ENCODE data around the gene EP400. TPM values are rescaled to one million over a fixed set of nuclear protein-coding genes. Genes with fewer than 3 reads are reported as not detected.

EP400 gene
- total and polyA plus RNA-seq, 2 of the 4 experiments (the other 2 are of a cell fraction) = 4.3 to 11.4 TPM

DNA sequence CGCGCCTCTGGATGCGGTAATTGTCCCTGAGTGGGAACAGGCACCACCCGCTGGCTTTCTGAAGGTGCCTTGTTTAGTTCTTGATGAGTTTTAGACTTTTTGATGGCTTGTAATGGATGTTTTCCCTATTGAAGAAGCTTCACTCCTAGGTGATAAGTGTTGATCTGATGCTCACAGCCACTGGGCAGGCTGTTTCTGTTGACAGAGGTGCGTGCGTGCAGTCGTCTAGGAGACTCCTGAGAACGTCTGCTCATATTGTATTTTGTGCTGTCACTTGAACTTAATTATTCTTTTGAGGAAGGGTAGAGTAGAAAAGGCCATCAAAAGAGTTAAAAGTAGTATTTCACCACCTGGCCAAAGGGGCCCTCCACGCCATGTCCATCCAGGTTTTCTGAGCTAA lies 70.5 kb downstream of the EP400 start:
- no peak overlapping the region for H3K18ac ChIP-seq (ENCODE audit: low read depth, low read length)
- POLR2A ChIA-PET (ENCODE audit: unreplicated experiment) = interaction anchor here (0.6 kb wide), 1 partner anchor 18 kb away, joined by 3 read pairs; no protein-coding TSS in a partner anchor
- H2BK15ac ChIP-seq (ENCODE audit: low read depth, low read length) = no peak overlapping the region
- no TSS peak for BruUV-seq (replicated peaks)
- peaks cover 68% of the 10 kb centered on the region for H3K36me3 ChIP-seq (ENCODE audit: control insufficient read depth, insufficient read depth, low read length)
- H4K8ac ChIP-seq (ENCODE audit: low read depth in 2 of 2, low read length in 2 of 2) = no peak overlapping the region
- H3K56ac ChIP-seq (ENCODE audit: extremely low read depth, insufficient read depth, low read length) = no peak overlapping the region
- no peak overlapping the region for H2AK9ac ChIP-seq (replicated peaks; ENCODE audit: low read depth, low read length, poor library complexity)
- WGBS, 2 experiments (ENCODE audit: extremely low coverage in 2 of 2, insufficient read length in 1 of 2) = no CpG with 5 or more reads among the region's 9 CpGs
- H3K4me2 ChIP-seq (ENCODE audit: low read depth, low read length) = no peak overlapping the region
- no peak overlapping the region for H4K91ac ChIP-seq (ENCODE audit: insufficient read depth, low read depth, low read length)
- no peak overlapping the region for H3K4me3 ChIP-seq (ENCODE audit: insufficient read depth, low read depth, low read length)
- no peak overlapping the region for H3K4ac ChIP-seq (ENCODE audit: low read depth, low read length)
- TF ChIP-seq MAZ (IDR thresholded peaks at IDR 0.05; ENCODE audit: borderline replicate concordance, low read depth, low read length) (no peak), RAD21 (IDR thresholded peaks at IDR 0.05; ENCODE audit: low read length) (no peak), CEBPB (IDR thresholded peaks at IDR 0.05; ENCODE audit: low read depth, low read length) (no peak), RFX5 (IDR thresholded peaks at IDR 0.05; ENCODE audit: low read depth, low read length) (no peak), RCOR1 (IDR thresholded peaks at IDR 0.05; ENCODE audit: insufficient replicate concordance, low read length) (no peak), CHD1 (IDR thresholded peaks at IDR 0.05; ENCODE audit: low read depth, low read length) (no peak), MAFK (IDR thresholded peaks at IDR 0.05; ENCODE audit: low read depth, low read length) (no peak), POLR2A (IDR thresholded peaks at IDR 0.05; ENCODE audit: low read depth, low read length) (no peak), BHLHE40 (IDR thresholded peaks at IDR 0.05; ENCODE audit: low read depth, low read length) (no peak), SMC3 (IDR thresholded peaks at IDR 0.05; ENCODE audit: low read depth, low read length) (no peak), FOS (IDR thresholded peaks at IDR 0.05; ENCODE audit: low read depth, low read length) (no peak), NFE2L2 (IDR thresholded peaks at IDR 0.05; ENCODE audit: low read depth, low read length) (no peak), MXI1 (IDR thresholded peaks at IDR 0.05; ENCODE audit: borderline replicate concordance, low read depth, low read length) (no peak)
- TF ChIP-seq, protein P1, sequence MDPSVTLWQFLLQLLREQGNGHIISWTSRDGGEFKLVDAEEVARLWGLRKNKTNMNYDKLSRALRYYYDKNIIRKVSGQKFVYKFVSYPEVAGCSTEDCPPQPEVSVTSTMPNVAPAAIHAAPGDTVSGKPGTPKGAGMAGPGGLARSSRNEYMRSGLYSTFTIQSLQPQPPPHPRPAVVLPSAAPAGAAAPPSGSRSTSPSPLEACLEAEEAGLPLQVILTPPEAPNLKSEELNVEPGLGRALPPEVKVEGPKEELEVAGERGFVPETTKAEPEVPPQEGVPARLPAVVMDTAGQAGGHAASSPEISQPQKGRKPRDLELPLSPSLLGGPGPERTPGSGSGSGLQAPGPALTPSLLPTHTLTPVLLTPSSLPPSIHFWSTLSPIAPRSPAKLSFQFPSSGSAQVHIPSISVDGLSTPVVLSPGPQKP (IDR thresholded peaks at IDR 0.05; ENCODE audit: borderline replicate concordance, low read depth, low read length) = no peak
- TF ChIP-seq, protein P2, sequence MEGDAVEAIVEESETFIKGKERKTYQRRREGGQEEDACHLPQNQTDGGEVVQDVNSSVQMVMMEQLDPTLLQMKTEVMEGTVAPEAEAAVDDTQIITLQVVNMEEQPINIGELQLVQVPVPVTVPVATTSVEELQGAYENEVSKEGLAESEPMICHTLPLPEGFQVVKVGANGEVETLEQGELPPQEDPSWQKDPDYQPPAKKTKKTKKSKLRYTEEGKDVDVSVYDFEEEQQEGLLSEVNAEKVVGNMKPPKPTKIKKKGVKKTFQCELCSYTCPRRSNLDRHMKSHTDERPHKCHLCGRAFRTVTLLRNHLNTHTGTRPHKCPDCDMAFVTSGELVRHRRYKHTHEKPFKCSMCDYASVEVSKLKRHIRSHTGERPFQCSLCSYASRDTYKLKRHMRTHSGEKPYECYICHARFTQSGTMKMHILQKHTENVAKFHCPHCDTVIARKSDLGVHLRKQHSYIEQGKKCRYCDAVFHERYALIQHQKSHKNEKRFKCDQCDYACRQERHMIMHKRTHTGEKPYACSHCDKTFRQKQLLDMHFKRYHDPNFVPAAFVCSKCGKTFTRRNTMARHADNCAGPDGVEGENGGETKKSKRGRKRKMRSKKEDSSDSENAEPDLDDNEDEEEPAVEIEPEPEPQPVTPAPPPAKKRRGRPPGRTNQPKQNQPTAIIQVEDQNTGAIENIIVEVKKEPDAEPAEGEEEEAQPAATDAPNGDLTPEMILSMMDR (conservative IDR thresholded peaks at IDR 0.05; ENCODE audit: low read depth, low read length) = no peak
- TF ChIP-seq, protein P3, sequence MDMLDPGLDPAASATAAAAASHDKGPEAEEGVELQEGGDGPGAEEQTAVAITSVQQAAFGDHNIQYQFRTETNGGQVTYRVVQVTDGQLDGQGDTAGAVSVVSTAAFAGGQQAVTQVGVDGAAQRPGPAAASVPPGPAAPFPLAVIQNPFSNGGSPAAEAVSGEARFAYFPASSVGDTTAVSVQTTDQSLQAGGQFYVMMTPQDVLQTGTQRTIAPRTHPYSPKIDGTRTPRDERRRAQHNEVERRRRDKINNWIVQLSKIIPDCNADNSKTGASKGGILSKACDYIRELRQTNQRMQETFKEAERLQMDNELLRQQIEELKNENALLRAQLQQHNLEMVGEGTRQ (IDR thresholded peaks at IDR 0.05; ENCODE audit: low read depth, low read length) = no peak
- H3K23ac ChIP-seq (ENCODE audit: low read depth, low read length) = no peak overlapping the region
- no peak overlapping the region for H4K5ac ChIP-seq (ENCODE audit: low read depth, low read length)
- no peak overlapping the region for H2AK5ac ChIP-seq (ENCODE audit: low read depth, low read length)
- no peak overlapping the region for H3K9ac ChIP-seq (ENCODE audit: low read depth, low read length)
- H3K14ac ChIP-seq (replicated peaks; ENCODE audit: low read depth, low read length) = no peak overlapping the region
- no peak for ATAC-seq (ENCODE audit: low read depth)
- DNase-seq = no peak
- dilution Hi-C loops (cut with HindIII; ENCODE audit: low sequenced_read_pairs, unreplicated experiment) (no loop called here), in situ Hi-C loops (cut with MboI; ENCODE audit: low sequenced_read_pairs) (no loop called here), intact Hi-C loops (cut with micrococcal nuclease) (no loop called here)
- H3K4me1 ChIP-seq (ENCODE audit: control insufficient read depth, insufficient read depth, low read length) = no peaks in the 10 kb centered on the region; the same call in 1 of the 2 replicates
- H3K27ac ChIP-seq (ENCODE audit: insufficient read depth, low read length) = no peak overlapping the region
- peaks cover 2 to 9% of the 10 kb centered on the region in 2 experiments; a peak in 2 of 4 replicates for H3K79me1 ChIP-seq (ENCODE audit: low read depth in 1 of 2, low read length in 2 of 2)
- no peak overlapping the region for H2BK5ac ChIP-seq (ENCODE audit: low read depth, low read length, poor library complexity, severe bottlenecking)
- H4K20me1 ChIP-seq (ENCODE audit: insufficient read depth, low read length) = peaks cover 3% of the 10 kb centered on the region; the same call in 1 of the 2 replicates
- no peaks in the 10 kb centered on the region for H3K9me3 ChIP-seq (ENCODE audit: control insufficient read depth, insufficient read depth, low read length)
- no peak overlapping the region for H2BK20ac ChIP-seq (ENCODE audit: low read depth, low read length)
- no peak overlapping the region for H2BK120ac ChIP-seq (ENCODE audit: low read depth, low read length)
- CTCF ChIA-PET = no interaction called here
- no peak overlapping the region for H2AFZ ChIP-seq (replicated peaks; ENCODE audit: low read length, poor library complexity)
- no peaks in the 10 kb centered on the region for H3K27me3 ChIP-seq (ENCODE audit: control insufficient read depth, insufficient read depth, low read length)
- peaks cover 3% of the 10 kb centered on the region; the same call in 1 of the 2 replicates for H3K9me1 ChIP-seq (ENCODE audit: insufficient read depth, low read length)
